NB4 (cell line): ENCODE measurements around the gene NEO1.

ENCODE experiments used
- POLR2A ChIP-seq: IDR thresholded peaks from 2 replicates; pipeline ENCODE4 v1.6.1; 2011; ENCODE audit warnings: mild to moderate bottlenecking; ENCODE audit not compliant: insufficient read length; ENCODE audit errors: extremely low read depth
- TF ChIP-seq, protein P1 (sequence below): IDR thresholded peaks from one replicate; pipeline ENCODE4 v1.5.1; 2012; ENCODE audit warnings: low read depth, low read length

DNA sequence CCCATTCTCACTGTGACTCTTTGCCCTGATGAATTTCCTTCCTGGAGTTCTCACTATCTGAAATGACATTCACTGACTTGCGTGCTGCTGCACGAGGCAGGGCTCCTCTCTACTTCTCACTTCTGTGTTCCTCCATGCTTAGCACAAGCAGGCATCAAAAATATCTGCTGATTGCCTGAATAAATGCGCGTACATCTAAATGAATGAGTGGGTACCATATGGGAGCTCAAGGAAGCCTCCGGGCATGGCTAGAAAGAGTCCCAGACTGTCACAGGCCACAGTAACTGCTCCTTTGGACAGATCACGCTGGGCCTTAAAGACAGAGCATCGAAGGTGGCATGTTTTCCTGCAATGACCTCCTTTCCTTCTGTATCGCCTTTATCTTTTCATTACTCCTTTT, 284.9 kb downstream of the NEO1 start:
- TF ChIP-seq, protein P1, sequence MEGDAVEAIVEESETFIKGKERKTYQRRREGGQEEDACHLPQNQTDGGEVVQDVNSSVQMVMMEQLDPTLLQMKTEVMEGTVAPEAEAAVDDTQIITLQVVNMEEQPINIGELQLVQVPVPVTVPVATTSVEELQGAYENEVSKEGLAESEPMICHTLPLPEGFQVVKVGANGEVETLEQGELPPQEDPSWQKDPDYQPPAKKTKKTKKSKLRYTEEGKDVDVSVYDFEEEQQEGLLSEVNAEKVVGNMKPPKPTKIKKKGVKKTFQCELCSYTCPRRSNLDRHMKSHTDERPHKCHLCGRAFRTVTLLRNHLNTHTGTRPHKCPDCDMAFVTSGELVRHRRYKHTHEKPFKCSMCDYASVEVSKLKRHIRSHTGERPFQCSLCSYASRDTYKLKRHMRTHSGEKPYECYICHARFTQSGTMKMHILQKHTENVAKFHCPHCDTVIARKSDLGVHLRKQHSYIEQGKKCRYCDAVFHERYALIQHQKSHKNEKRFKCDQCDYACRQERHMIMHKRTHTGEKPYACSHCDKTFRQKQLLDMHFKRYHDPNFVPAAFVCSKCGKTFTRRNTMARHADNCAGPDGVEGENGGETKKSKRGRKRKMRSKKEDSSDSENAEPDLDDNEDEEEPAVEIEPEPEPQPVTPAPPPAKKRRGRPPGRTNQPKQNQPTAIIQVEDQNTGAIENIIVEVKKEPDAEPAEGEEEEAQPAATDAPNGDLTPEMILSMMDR, result no peak
- TF ChIP-seq POLR2A, result no peak
